HEK293 (cell line): Measurements from ENCODE around the gene TXNDC11.

Source experiments
- FEZF1 ChIP-seq: fragments of 450-650 bp; formaldehyde crosslinking; IDR thresholded peaks from 2 replicates; pipeline ENCODE4 v1.5.1; 2016; ENCODE audit warnings: missing biosample characterization, missing genetic modification characterization
- GFI1B ChIP-seq: fragments of 450-650 bp; formaldehyde crosslinking; IDR thresholded peaks from 2 replicates; pipeline ENCODE4 v1.5.1; 2016; ENCODE audit warnings: missing biosample characterization, missing genetic modification characterization
- GLI4 ChIP-seq: fragments of 450-650 bp; formaldehyde crosslinking; IDR thresholded peaks from 2 replicates; pipeline ENCODE4 v1.5.1; 2016; ENCODE audit warnings: missing biosample characterization, missing genetic modification characterization
- GLIS2 ChIP-seq: fragments of 450-650 bp; formaldehyde crosslinking; IDR thresholded peaks from 2 replicates; pipeline ENCODE4 v1.5.1; 2016; ENCODE audit warnings: missing biosample characterization, missing genetic modification characterization
- HOXA7 ChIP-seq: sonication (generic); formaldehyde crosslinking; IDR thresholded peaks from 2 replicates; pipeline ENCODE4 v1.8.1; 2022; ENCODE audit warnings: missing genetic modification reagents, borderline replicate concordance
- IKZF3 ChIP-seq: fragments of 450-650 bp; IDR thresholded peaks from 2 replicates; pipeline ENCODE4 v1.5.0; 2018; ENCODE audit warnings: missing biosample characterization, mild to moderate bottlenecking, missing genetic modification characterization, moderate library complexity
- KLF9 ChIP-seq: fragments of 450-650 bp; formaldehyde crosslinking; IDR thresholded peaks from 2 replicates; pipeline ENCODE4 v1.5.1; 2016; ENCODE audit warnings: missing biosample characterization, missing genetic modification characterization, low read depth
- OSR2 ChIP-seq: fragments of 450-650 bp; formaldehyde crosslinking; IDR thresholded peaks from 2 replicates; pipeline ENCODE4 v1.5.1; 2016; ENCODE audit warnings: missing biosample characterization, missing genetic modification characterization
- SP7 ChIP-seq: fragments of 450-650 bp; formaldehyde crosslinking; IDR thresholded peaks from 2 replicates; pipeline ENCODE4 v1.5.1; 2016; ENCODE audit warnings: missing biosample characterization, missing genetic modification characterization
- ZBTB48 ChIP-seq: fragments of 450-650 bp; formaldehyde crosslinking; IDR thresholded peaks from 2 replicates; pipeline ENCODE4 v1.5.1; 2016; ENCODE audit warnings: missing biosample characterization, missing genetic modification characterization
- ZBTB8A ChIP-seq: fragments of 450-650 bp; formaldehyde crosslinking; IDR thresholded peaks from 2 replicates; pipeline ENCODE4 v1.5.1; 2016; ENCODE audit warnings: missing biosample characterization, missing genetic modification characterization
- ZNF132 ChIP-seq: fragments of 450-650 bp; formaldehyde crosslinking; IDR thresholded peaks from 2 replicates; pipeline ENCODE4 v1.5.1; 2017; ENCODE audit warnings: missing biosample characterization, missing genetic modification characterization, borderline replicate concordance
- ZNF169 ChIP-seq: fragments of 450-650 bp; formaldehyde crosslinking; IDR thresholded peaks from 2 replicates; pipeline ENCODE4 v1.5.1; 2016; ENCODE audit warnings: missing biosample characterization, missing genetic modification characterization
- ZNF19 ChIP-seq: fragments of 450-650 bp; formaldehyde crosslinking; IDR thresholded peaks from 2 replicates; pipeline ENCODE4; 2016; ENCODE audit warnings: missing biosample characterization, missing genetic modification characterization, low read depth
- ZNF23 ChIP-seq: fragments of 450-650 bp; formaldehyde crosslinking; IDR thresholded peaks from 2 replicates; pipeline ENCODE4 v1.5.1; 2016; ENCODE audit warnings: missing biosample characterization, missing genetic modification characterization, borderline replicate concordance
- ZNF302 ChIP-seq: fragments of 450-650 bp; formaldehyde crosslinking; IDR thresholded peaks from 2 replicates; pipeline ENCODE4 v1.5.1; 2016; ENCODE audit warnings: missing biosample characterization, missing genetic modification characterization, low read depth
- ZNF335 ChIP-seq: fragments of 450-650 bp; formaldehyde crosslinking; conservative IDR thresholded peaks from 2 replicates; pipeline ENCODE4 v1.5.1; 2016; ENCODE audit warnings: missing biosample characterization, missing genetic modification characterization
- ZNF391 ChIP-seq: fragments of 450-650 bp; formaldehyde crosslinking; IDR thresholded peaks from 2 replicates; pipeline ENCODE4 v1.5.1; 2016; ENCODE audit warnings: low read depth, missing biosample characterization, missing genetic modification characterization, borderline replicate concordance
- ZNF501 ChIP-seq: fragments of 450-650 bp; formaldehyde crosslinking; IDR thresholded peaks from 2 replicates; pipeline ENCODE4 v1.5.1; 2016; ENCODE audit warnings: missing biosample characterization, missing genetic modification characterization
- ZNF571 ChIP-seq: fragments of 450-650 bp; formaldehyde crosslinking; IDR thresholded peaks from 2 replicates; pipeline ENCODE4 v1.5.0; 2017; ENCODE audit warnings: missing biosample characterization, missing genetic modification characterization
- ZNF610 ChIP-seq: fragments of 450-650 bp; formaldehyde crosslinking; IDR thresholded peaks from 2 replicates; pipeline ENCODE4 v1.5.1; 2016; ENCODE audit warnings: missing biosample characterization, missing genetic modification characterization, borderline replicate concordance
- ZNF629 ChIP-seq: fragments of 450-650 bp; formaldehyde crosslinking; IDR thresholded peaks from 2 replicates; pipeline ENCODE4 v1.5.1; 2017; ENCODE audit warnings: missing biosample characterization, missing genetic modification characterization
- ZNF658 ChIP-seq: fragments of 450-650 bp; formaldehyde crosslinking; IDR thresholded peaks from 2 replicates; pipeline ENCODE4; 2016; ENCODE audit warnings: missing biosample characterization, missing genetic modification characterization
- ZNF670 ChIP-seq: fragments of 450-650 bp; formaldehyde crosslinking; IDR thresholded peaks from 2 replicates; pipeline ENCODE4 v1.5.1; 2016; ENCODE audit warnings: missing biosample characterization, missing genetic modification characterization, low read depth
- ZNF777 ChIP-seq: fragments of 450-650 bp; formaldehyde crosslinking; IDR thresholded peaks from 2 replicates; pipeline ENCODE4 v1.5.1; 2017; ENCODE audit warnings: missing biosample characterization, missing genetic modification characterization, borderline replicate concordance
- ZNF843 ChIP-seq: fragments of 450-650 bp; formaldehyde crosslinking; IDR thresholded peaks from 2 replicates; pipeline ENCODE4 v1.5.1; 2016; ENCODE audit warnings: missing biosample characterization, missing genetic modification characterization
- ZSCAN30 ChIP-seq: fragments of 450-650 bp; IDR thresholded peaks from 2 replicates; pipeline ENCODE4 v1.5.1; 2018; ENCODE audit warnings: missing biosample characterization, mild to moderate bottlenecking, missing genetic modification characterization, moderate library complexity
- TF ChIP-seq, protein P1 (sequence below): fragments of 450-650 bp; IDR thresholded peaks from 2 replicates; pipeline ENCODE4 v1.5.1; 2018; ENCODE audit warnings: missing biosample characterization, mild to moderate bottlenecking, missing genetic modification characterization
- TF ChIP-seq, protein P2 (sequence below): fragments of 450-650 bp; formaldehyde crosslinking; IDR thresholded peaks from 2 replicates; pipeline ENCODE4 v1.5.1; 2017; ENCODE audit warnings: missing biosample characterization, missing genetic modification characterization
- TF ChIP-seq, protein P3 (sequence below): fragments of 450-650 bp; formaldehyde crosslinking; IDR thresholded peaks from 2 replicates; pipeline ENCODE4 v1.5.1; 2016; ENCODE audit warnings: missing biosample characterization, missing genetic modification characterization
- TF ChIP-seq, protein P4 (sequence below): fragments of 450-650 bp; formaldehyde crosslinking; IDR thresholded peaks from 2 replicates; pipeline ENCODE4 v1.5.1; 2016; ENCODE audit warnings: missing biosample characterization, missing genetic modification characterization
- TF ChIP-seq, protein P5 (sequence below): fragments of 450-650 bp; formaldehyde crosslinking; IDR thresholded peaks from 2 replicates; pipeline ENCODE4 v1.5.0; 2017; ENCODE audit warnings: missing biosample characterization, missing genetic modification characterization, borderline replicate concordance

The TXNDC11 gene

DNA sequence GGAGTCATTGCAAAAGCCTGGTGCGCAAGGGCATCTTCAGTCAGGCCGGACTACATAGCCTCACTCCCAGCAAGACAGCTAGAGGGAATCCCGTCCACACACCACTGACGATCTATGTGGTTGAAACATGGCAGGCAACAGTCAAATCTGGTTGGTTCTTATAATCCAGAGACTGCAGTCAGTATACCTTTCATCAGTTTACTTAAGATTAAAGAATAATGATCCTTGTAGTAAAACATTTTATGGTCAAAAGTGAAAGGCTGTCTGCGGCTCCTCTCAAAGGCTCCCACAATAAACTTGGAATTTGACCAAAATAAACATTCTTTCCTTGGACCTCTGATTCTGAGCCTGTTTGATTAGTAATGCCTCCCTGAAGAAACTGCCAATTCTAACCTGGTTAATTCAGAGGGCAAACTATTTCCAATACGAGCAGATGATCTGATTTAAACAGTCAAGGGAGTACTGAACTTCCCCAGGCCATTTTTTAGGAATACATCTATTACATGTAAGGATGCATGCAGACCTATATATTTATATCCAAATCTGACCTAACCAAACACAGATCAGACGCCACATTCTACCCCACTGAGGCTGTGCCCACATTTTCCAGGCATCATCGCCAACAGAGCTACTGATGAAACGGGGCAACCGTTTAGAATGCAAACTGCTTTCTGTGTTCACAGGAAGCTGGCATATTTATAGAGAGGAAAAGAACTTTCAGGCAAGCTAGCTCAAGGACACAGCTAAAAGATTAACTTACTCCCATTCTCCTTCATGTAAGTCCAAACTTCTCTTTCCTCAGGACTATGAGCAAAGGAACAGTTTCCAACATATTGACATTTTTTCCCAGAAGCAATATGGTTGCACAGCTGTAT, 15.3 kb upstream of the TXNDC11 start (continued):
- TF ChIP-seq, protein P1, sequence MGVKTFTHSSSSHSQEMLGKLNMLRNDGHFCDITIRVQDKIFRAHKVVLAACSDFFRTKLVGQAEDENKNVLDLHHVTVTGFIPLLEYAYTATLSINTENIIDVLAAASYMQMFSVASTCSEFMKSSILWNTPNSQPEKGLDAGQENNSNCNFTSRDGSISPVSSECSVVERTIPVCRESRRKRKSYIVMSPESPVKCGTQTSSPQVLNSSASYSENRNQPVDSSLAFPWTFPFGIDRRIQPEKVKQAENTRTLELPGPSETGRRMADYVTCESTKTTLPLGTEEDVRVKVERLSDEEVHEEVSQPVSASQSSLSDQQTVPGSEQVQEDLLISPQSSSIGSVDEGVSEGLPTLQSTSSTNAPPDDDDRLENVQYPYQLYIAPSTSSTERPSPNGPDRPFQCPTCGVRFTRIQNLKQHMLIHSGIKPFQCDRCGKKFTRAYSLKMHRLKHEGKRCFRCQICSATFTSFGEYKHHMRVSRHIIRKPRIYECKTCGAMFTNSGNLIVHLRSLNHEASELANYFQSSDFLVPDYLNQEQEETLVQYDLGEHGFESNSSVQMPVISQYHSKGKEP (tag by site-specific recombination): peak; percentile 47; the same call in 1 of the 2 replicates
- TF ChIP-seq ZNF132 (tag by site-specific recombination) (no peak), GLI4 (tag by site-specific recombination) (no peak), ZBTB8A (peak; percentile 43; the same call in 1 of the 2 replicates), ZNF629 (0 out of 2 replicates have a peak, but pooled peaks have one; percentile 10), ZNF658 (tag by site-specific recombination) (no peak), ZSCAN30 (tag by site-specific recombination) (peak; percentile 81; the same call in 1 of the 2 replicates), ZNF169 (tag by site-specific recombination) (no peak), ZBTB48 (tag by site-specific recombination) (no peak), ZNF610 (tag by site-specific recombination) (peak; percentile 67; the same call in 1 of the 2 replicates), OSR2 (peak; percentile 83), GFI1B (tag by site-specific recombination) (no peak), ZNF670 (tag by site-specific recombination) (no peak), ZNF501 (no peak), HOXA7 (no peak), FEZF1 (peak; percentile 81), IKZF3 (0 out of 2 replicates have a peak, but pooled peaks have one; percentile 45), ZNF302 (tag by site-specific recombination) (no peak), ZNF23 (tag by site-specific recombination) (no peak), ZNF843 (tag by site-specific recombination) (peak; percentile 87), ZNF571 (tag by site-specific recombination) (no peak), GLIS2 (no peak), ZNF335 (tag by site-specific recombination) (peak; percentile 51), KLF9 (tag by site-specific recombination) (no peak), ZNF391 (no peak), SP7 (0 out of 2 replicates have a peak, but pooled peaks have one; percentile 18), ZNF777 (tag by site-specific recombination) (no peak), ZNF19 (tag by site-specific recombination) (no peak)
- TF ChIP-seq, protein P2, sequence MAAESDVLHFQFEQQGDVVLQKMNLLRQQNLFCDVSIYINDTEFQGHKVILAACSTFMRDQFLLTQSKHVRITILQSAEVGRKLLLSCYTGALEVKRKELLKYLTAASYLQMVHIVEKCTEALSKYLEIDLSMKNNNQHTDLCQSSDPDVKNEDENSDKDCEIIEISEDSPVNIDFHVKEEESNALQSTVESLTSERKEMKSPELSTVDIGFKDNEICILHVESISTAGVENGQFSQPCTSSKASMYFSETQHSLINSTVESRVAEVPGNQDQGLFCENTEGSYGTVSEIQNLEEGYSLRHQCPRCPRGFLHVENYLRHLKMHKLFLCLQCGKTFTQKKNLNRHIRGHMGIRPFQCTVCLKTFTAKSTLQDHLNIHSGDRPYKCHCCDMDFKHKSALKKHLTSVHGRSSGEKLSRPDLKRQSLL: no peak
- TF ChIP-seq, protein P3, sequence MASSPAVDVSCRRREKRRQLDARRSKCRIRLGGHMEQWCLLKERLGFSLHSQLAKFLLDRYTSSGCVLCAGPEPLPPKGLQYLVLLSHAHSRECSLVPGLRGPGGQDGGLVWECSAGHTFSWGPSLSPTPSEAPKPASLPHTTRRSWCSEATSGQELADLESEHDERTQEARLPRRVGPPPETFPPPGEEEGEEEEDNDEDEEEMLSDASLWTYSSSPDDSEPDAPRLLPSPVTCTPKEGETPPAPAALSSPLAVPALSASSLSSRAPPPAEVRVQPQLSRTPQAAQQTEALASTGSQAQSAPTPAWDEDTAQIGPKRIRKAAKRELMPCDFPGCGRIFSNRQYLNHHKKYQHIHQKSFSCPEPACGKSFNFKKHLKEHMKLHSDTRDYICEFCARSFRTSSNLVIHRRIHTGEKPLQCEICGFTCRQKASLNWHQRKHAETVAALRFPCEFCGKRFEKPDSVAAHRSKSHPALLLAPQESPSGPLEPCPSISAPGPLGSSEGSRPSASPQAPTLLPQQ: 0 out of 2 replicates have a peak, but pooled peaks have one; percentile 15
- TF ChIP-seq, protein P4, sequence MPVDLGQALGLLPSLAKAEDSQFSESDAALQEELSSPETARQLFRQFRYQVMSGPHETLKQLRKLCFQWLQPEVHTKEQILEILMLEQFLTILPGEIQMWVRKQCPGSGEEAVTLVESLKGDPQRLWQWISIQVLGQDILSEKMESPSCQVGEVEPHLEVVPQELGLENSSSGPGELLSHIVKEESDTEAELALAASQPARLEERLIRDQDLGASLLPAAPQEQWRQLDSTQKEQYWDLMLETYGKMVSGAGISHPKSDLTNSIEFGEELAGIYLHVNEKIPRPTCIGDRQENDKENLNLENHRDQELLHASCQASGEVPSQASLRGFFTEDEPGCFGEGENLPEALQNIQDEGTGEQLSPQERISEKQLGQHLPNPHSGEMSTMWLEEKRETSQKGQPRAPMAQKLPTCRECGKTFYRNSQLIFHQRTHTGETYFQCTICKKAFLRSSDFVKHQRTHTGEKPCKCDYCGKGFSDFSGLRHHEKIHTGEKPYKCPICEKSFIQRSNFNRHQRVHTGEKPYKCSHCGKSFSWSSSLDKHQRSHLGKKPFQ (tag by site-specific recombination): peak; percentile 73; the same call in 1 of the 2 replicates
- TF ChIP-seq, protein P5, sequence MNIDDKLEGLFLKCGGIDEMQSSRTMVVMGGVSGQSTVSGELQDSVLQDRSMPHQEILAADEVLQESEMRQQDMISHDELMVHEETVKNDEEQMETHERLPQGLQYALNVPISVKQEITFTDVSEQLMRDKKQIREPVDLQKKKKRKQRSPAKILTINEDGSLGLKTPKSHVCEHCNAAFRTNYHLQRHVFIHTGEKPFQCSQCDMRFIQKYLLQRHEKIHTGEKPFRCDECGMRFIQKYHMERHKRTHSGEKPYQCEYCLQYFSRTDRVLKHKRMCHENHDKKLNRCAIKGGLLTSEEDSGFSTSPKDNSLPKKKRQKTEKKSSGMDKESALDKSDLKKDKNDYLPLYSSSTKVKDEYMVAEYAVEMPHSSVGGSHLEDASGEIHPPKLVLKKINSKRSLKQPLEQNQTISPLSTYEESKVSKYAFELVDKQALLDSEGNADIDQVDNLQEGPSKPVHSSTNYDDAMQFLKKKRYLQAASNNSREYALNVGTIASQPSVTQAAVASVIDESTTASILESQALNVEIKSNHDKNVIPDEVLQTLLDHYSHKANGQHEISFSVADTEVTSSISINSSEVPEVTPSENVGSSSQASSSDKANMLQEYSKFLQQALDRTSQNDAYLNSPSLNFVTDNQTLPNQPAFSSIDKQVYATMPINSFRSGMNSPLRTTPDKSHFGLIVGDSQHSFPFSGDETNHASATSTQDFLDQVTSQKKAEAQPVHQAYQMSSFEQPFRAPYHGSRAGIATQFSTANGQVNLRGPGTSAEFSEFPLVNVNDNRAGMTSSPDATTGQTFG: no peak
